K562 (cell line): ENCODE measurements around the gene NOL4L. TPM values are rescaled to one million over a fixed set of nuclear protein-coding genes. Genes with fewer than 3 reads are reported as not detected.

Experiments
- ADNP ChIP-seq: fragments of 200-800 bp; sonication (Bioruptor generic); IDR thresholded peaks from 2 replicates; pipeline ENCODE4 v1.6.1; 2016; ENCODE audit warnings: missing genetic modification characterization, missing compliant biosample characterization
- ARID2 ChIP-seq: fragments of 450-650 bp; IDR thresholded peaks from 2 replicates; pipeline ENCODE4 v1.6.1; 2017; ENCODE audit warnings: antibody characterized with exemption, mild to moderate bottlenecking
- ATF1 ChIP-seq, 2 experiments: fragments of 450-650 bp in 1 of 2; IDR thresholded peaks; 2 replicates each; pipeline ENCODE4 v1.6.1; 2016; ENCODE audit warnings: missing compliant biosample characterization in 1 of 2, missing genetic modification characterization in 1 of 2
- ATF7 ChIP-seq: fragments of 450-650 bp; IDR thresholded peaks from 2 replicates; pipeline ENCODE4 v1.7.1; 2014; ENCODE audit warnings: mild to moderate bottlenecking, moderate library complexity
- DIDO1 ChIP-seq: fragments of 450-650 bp; IDR thresholded peaks from 2 replicates; pipeline ENCODE4 v1.6.1; 2016; ENCODE audit warnings: low read depth, missing biosample characterization, missing genetic modification characterization
- EP400 ChIP-seq: fragments of 450-650 bp; IDR thresholded peaks from 2 replicates; pipeline ENCODE4 v1.6.1; 2017; ENCODE audit warnings: antibody characterized with exemption, mild to moderate bottlenecking, moderate library complexity
- ESRRA ChIP-seq: fragments of 450-650 bp; IDR thresholded peaks from 2 replicates; pipeline ENCODE4 v1.6.1; 2014; ENCODE audit warnings: low read depth, mild to moderate bottlenecking, moderate library complexity, borderline replicate concordance
- FOXM1 ChIP-seq, 2 experiments: fragments of 450-650 bp in 1 of 2; sonication (generic) in 1 of 2; formaldehyde crosslinking in 1 of 2; IDR thresholded peaks; 2 replicates each; pipeline versions ENCODE4 v1.6.1 to v1.9.0; 2017 to 2022; ENCODE audit warnings: low read depth in 2 of 2, mild to moderate bottlenecking in 2 of 2, missing genetic modification reagents in 1 of 2, moderate library complexity in 1 of 2
- GABPA ChIP-seq: fragments of 200-800 bp; sonication (Bioruptor generic); conservative IDR thresholded peaks from 2 replicates; pipeline ENCODE4 v1.6.1; 2016; ENCODE audit warnings: low read depth, missing genetic modification characterization, missing compliant biosample characterization
- KAT8 ChIP-seq: fragments of 450-650 bp; IDR thresholded peaks from 2 replicates; pipeline ENCODE4 v1.6.1; 2016; ENCODE audit warnings: low read depth, mild to moderate bottlenecking
- KHSRP ChIP-seq: fragments of 450-650 bp; IDR thresholded peaks from 2 replicates; pipeline ENCODE4 v1.6.1; 2017
- KLF6 ChIP-seq: fragments of 250-450 bp; sonication (Bioruptor Pico); IDR thresholded peaks from 2 replicates; pipeline ENCODE4 v1.4.0; 2020; ENCODE audit warnings: mild to moderate bottlenecking, moderate library complexity, borderline replicate concordance
- MCM2 ChIP-seq: fragments of 450-650 bp; IDR thresholded peaks from 2 replicates; pipeline ENCODE4 v1.6.1; 2017; ENCODE audit warnings: low read depth, mild to moderate bottlenecking
- RBM22 ChIP-seq: fragments of 200-400 bp; formaldehyde crosslinking; IDR thresholded peaks from 2 replicates; pipeline ENCODE4 v1.6.1; 2018; ENCODE audit warnings: low read length, low read depth; ENCODE audit not compliant: poor library complexity, severe bottlenecking
- SAFB ChIP-seq: fragments of 200-400 bp; formaldehyde crosslinking; IDR thresholded peaks from 2 replicates; pipeline ENCODE4 v1.6.1; 2017; ENCODE audit warnings: low read depth, low read length, borderline replicate concordance
- SMAD4 ChIP-seq: fragments of 250-450 bp; sonication (Bioruptor Pico); conservative IDR thresholded peaks from 2 replicates; pipeline ENCODE4 v1.8.0; 2021; ENCODE audit warnings: inconsistent platforms, mild to moderate bottlenecking, moderate library complexity
- ZHX1 ChIP-seq: fragments of 150-350 bp; conservative IDR thresholded peaks from 2 replicates; pipeline ENCODE4 v1.6.1; 2014; ENCODE audit warnings: low read length
- ZNF239 ChIP-seq: fragments of 250-450 bp; sonication (Bioruptor Pico); IDR thresholded peaks from 2 replicates; pipeline ENCODE4 v1.4.0; 2020; ENCODE audit warnings: mild to moderate bottlenecking
- ZNF263 ChIP-seq: sonication (generic); formaldehyde crosslinking; IDR thresholded peaks from 2 replicates; pipeline ENCODE4 v1.8.0; 2022; ENCODE audit warnings: mild to moderate bottlenecking, missing genetic modification reagents, borderline replicate concordance
- ZNF316 ChIP-seq: fragments of 450-650 bp; IDR thresholded peaks from 2 replicates; pipeline ENCODE4 v1.6.1; 2016
- ZNF584 ChIP-seq: fragments of 200-800 bp; sonication (Bioruptor generic); IDR thresholded peaks from 2 replicates; pipeline ENCODE4 v1.6.1; 2016; ENCODE audit warnings: low read depth, mild to moderate bottlenecking, missing genetic modification characterization, missing compliant biosample characterization
- polyA plus RNA-seq, 8 experiments: library from polyadenylated mRNA; depleted of rRNA in 4 of 8; stranded (reverse) in 5 of 8; unstranded in 3 of 8; fragments of >200 nt; fragmentation: Nextera tagmentation in 2 of 8; fragmentation: Illumina TruSeq in 1 of 8; extraction: Ambion mirVana in 2 of 8; extraction: Trizol in 1 of 8; gene quantifications; 2 replicates each; pipeline versions ENCODE4 v1.2.1 to v1.2.3, GENCODE V29; 2011 to 2014; ENCODE audit warnings: inconsistent platforms in 1 of 8, missing spikeins in 1 of 8
- total RNA-seq, 7 experiments: library from RNA; depleted of rRNA in 6 of 7; stranded (reverse); fragments of >200 nt in 6 of 7; fragmentation: Illumina TruSeq in 2 of 7; extraction: Trizol in 2 of 7; gene quantifications; 2 replicates each; pipeline versions ENCODE4 v1.2.1 to v1.2.3, GENCODE V29; 2011 to 2021; ENCODE audit warnings: low replicate concordance in 1 of 7
- TF ChIP-seq, protein P1 (sequence below): fragments of 450-650 bp; formaldehyde crosslinking; IDR thresholded peaks from 2 replicates; pipeline ENCODE4 v1.4.0; 2022; ENCODE audit warnings: missing genetic modification characterization
- TF ChIP-seq, protein P2 (sequence below): fragments of 450-650 bp; IDR thresholded peaks from 2 replicates; pipeline ENCODE4 v1.6.1; 2018; ENCODE audit not compliant: partially characterized antibody

The NOL4L gene
- total and polyA plus RNA-seq, 9 of the 15 experiments (the other 6 are each of a cell fraction or from before 2014, with no cell fraction given) = 5.1 to 36.2 (median 13.6) TPM

DNA sequence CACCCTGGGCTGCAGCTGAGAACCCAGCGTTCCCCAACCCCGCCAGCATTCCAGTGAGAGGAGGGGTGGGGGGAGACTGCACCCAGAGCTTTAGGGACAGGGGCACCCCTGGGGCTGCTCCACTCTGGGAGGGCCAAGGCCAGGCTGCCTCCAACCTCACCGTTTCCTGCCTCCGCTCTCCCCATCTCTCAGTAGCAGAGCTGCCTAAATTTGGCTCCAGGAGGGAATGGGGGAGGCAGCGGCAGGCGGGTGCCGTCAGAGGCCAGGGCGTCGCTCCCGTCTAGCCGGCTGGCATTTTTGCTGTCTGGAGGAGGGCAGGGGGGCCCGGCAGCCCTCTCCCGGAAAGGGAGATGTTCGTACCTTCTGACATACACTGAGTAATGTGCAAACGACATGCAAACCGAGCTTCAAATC is 46.6 kb downstream of the NOL4L start (continued):
- TF ChIP-seq FOXM1 (IDR thresholded peaks at IDR 0.05; ENCODE audit: low read depth) (no peak), FOXM1 (CRISPR knock-in tag; IDR thresholded peaks at IDR 0.05; ENCODE audit: low read depth) (no peak), ZNF584 (CRISPR knock-in tag) (no peak), SAFB (no peak), RBM22 (no peak), SMAD4 (CRISPR knock-in tag) (peak; percentile 35), ZNF263 (CRISPR knock-in tag) (peak; percentile 32; the same call in 1 of the 2 replicates), ATF7 (no peak), KHSRP (no peak), KAT8 (no peak), GABPA (peak; percentile 23; the same call in 1 of the 2 replicates), ZNF316 (no peak), ESRRA (no peak), EP400 (no peak), ATF1 (CRISPR knock-in tag; IDR thresholded peaks at IDR 0.05) (no peak), ATF1 (tag; IDR thresholded peaks at IDR 0.05) (no peak), ZHX1 (no peak), ADNP (no peak), DIDO1 (tag) (no peak), MCM2 (no peak), KLF6 (CRISPR knock-in tag) (no peak), ARID2 (no peak), ZNF239 (no peak)
- TF ChIP-seq, protein P1, sequence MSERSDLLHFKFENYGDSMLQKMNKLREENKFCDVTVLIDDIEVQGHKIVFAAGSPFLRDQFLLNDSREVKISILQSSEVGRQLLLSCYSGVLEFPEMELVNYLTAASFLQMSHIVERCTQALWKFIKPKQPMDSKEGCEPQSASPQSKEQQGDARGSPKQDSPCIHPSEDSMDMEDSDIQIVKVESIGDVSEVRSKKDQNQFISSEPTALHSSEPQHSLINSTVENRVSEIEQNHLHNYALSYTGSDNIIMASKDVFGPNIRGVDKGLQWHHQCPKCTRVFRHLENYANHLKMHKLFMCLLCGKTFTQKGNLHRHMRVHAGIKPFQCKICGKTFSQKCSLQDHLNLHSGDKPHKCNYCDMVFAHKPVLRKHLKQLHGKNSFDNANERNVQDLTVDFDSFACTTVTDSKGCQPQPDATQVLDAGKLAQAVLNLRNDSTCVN = no peak
- TF ChIP-seq, protein P2, sequence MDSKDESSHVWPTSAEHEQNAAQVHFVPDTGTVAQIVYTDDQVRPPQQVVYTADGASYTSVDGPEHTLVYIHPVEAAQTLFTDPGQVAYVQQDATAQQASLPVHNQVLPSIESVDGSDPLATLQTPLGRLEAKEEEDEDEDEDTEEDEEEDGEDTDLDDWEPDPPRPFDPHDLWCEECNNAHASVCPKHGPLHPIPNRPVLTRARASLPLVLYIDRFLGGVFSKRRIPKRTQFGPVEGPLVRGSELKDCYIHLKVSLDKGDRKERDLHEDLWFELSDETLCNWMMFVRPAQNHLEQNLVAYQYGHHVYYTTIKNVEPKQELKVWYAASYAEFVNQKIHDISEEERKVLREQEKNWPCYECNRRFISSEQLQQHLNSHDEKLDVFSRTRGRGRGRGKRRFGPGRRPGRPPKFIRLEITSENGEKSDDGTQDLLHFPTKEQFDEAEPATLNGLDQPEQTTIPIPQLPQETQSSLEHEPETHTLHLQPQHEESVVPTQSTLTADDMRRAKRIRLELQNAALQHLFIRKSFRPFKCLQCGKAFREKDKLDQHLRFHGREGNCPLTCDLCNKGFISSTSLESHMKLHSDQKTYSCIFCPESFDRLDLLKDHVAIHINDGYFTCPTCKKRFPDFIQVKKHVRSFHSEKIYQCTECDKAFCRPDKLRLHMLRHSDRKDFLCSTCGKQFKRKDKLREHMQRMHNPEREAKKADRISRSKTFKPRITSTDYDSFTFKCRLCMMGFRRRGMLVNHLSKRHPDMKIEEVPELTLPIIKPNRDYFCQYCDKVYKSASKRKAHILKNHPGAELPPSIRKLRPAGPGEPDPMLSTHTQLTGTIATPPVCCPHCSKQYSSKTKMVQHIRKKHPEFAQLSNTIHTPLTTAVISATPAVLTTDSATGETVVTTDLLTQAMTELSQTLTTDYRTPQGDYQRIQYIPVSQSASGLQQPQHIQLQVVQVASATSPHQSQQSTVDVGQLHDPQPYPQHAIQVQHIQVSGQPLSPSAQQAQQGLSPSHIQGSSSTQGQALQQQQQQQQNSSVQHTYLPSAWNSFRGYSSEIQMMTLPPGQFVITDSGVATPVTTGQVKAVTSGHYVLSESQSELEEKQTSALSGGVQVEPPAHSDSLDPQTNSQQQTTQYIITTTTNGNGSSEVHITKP = no peak
